UCSD-AML1 (cell line): ENCODE data around the gene SEC16B.
"Not testable (repeated sequence)": the region's sequence is repeated elsewhere in the genome, so short reads cannot be mapped to it uniquely, and the experiment has no call there.

Experiments used
- DNase-seq: peaks from one replicate; lab custom pipeline; 2025; ENCODE audit not compliant: unreplicated experiment; lab: John Stamatoyannopoulos, UW

SEC16B gene

GRCh38 chr1:177969825-177970371 is at the start of gene SEC16B:
Gene SEC16B (minus strand): TSS chr1:177970058. CDS start chr1:177967981, 2,077 bp downstream.
- no peak for DNase-seq

GRCh38 chr1:178019622-178020021 is 49.8 kb upstream of the SEC16B start:
- DNase-seq = no peak

- DNase-seq = no peak
Observed at GRCh38 chr1:178019208-178019607, 49.4 kb upstream of the SEC16B start.

GRCh38 chr1:178017517-178017916 is 47.7 kb upstream of the SEC16B start:
- DNase-seq = no peak

GRCh38 chr1:178011864-178012503 is 42.1 kb upstream of the SEC16B start:
- DNase-seq = no peak

- DNase-seq = no peak
Observed at GRCh38 chr1:178011465-178011828, 41.6 kb upstream of the SEC16B start.

GRCh38 chr1:178010674-178011464 is 41.0 kb upstream of the SEC16B start:
- DNase-seq = no peak

GRCh38 chr1:178006043-178006442 is 36.2 kb upstream of the SEC16B start:
- DNase-seq = no peak

- DNase-seq = no peak
Observed at GRCh38 chr1:178005450-178005849, 35.6 kb upstream of the SEC16B start.

- DNase-seq = no peak
Observed at GRCh38 chr1:178004926-178005391, 35.1 kb upstream of the SEC16B start.

GRCh38 chr1:177998696-177999631 is 29.1 kb upstream of the SEC16B start:
- no peak for DNase-seq

- no peak for DNase-seq
Observed at GRCh38 chr1:177996957-177997356, 27.1 kb upstream of the SEC16B start.

- no peak for DNase-seq
Observed at GRCh38 chr1:177995369-177995768, 25.5 kb upstream of the SEC16B start.

- not testable (repeated sequence) for DNase-seq
Observed at GRCh38 chr1:177986281-177986680, 16.4 kb upstream of the SEC16B start.

- no peak for DNase-seq
Observed at GRCh38 chr1:177984761-177985160, 14.9 kb upstream of the SEC16B start.

- no peak for DNase-seq
Observed at GRCh38 chr1:177984136-177984525, 14.3 kb upstream of the SEC16B start.

GRCh38 chr1:177983482-177984135 is 13.8 kb upstream of the SEC16B start:
- no peak for DNase-seq

GRCh38 chr1:177983077-177983476 is 13.2 kb upstream of the SEC16B start:
- no peak for DNase-seq

- DNase-seq = no peak
Observed at GRCh38 chr1:177981200-177981599, 11.3 kb upstream of the SEC16B start.

- DNase-seq = no peak
Observed at GRCh38 chr1:177979272-177979671, 9.4 kb upstream of the SEC16B start.

- DNase-seq = no peak
Observed at GRCh38 chr1:177978530-177978929, 8.7 kb upstream of the SEC16B start.
